Activated naive CD8-positive, alpha-beta T cell treated with anti-CD3 and anti-CD28 coated beads, Interleukin-2, amount 50 U/mL, for 24 hours (primary cell): ENCODE data around the gene CTIF.

Source experiments
- ATAC-seq: fragments of 150-1000 bp; cut with Tn5 transposase; one replicate; pipeline ENCODE4 v1.10.0; 2021
- DNase-seq: peaks from one replicate; pipeline ENCODE4 v3.0.0; 2021
- H3K27ac Mint-ChIP-seq: one replicate; pipeline ENCODE4 v1.8.0; 2021; ENCODE audit warnings: mild to moderate bottlenecking, mixed read lengths
- H3K27me3 Mint-ChIP-seq: one replicate; pipeline ENCODE4 v1.8.0; 2021; ENCODE audit warnings: mixed read lengths
- H3K36me3 Mint-ChIP-seq: one replicate; pipeline ENCODE4 v1.8.0; 2021; ENCODE audit warnings: low read depth, mixed read lengths
- H3K4me1 Mint-ChIP-seq: one replicate; pipeline ENCODE4 v1.8.0; 2021; ENCODE audit warnings: mixed read lengths
- H3K4me3 Mint-ChIP-seq: one replicate; pipeline ENCODE4 v1.8.0; 2021; ENCODE audit warnings: mild to moderate bottlenecking, moderate library complexity, mixed read lengths
- H3K9me3 Mint-ChIP-seq: one replicate; pipeline ENCODE4 v1.8.0; 2021; ENCODE audit warnings: mixed read lengths

Gene CTIF

DNA sequence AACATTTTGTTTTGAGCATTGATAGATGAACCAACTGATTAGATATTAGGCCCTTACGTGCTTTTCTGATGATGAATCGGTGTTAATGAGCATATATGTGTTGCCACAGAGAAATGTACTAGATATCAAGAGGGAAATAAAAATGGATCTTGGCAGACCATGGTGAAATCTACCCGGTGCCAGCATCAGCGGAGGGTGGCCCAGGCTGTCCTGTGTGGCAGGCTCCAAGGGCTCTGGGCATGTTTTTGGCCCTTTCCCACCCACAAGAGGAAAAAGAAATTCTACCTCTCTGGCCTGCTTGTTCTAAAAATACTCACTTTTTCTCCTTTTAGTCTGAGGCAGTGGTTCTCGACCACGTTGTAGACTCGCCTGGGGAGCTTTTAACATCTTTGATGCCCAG, 154.2 kb downstream of the CTIF start:
- Mint-ChIP-seq H3K27me3 (no peaks in the 10 kb centered on the region), H3K4me3 (no peak overlapping the region), H3K27ac (no peak overlapping the region), H3K36me3 (no peaks in the 10 kb centered on the region), H3K4me1 (no peaks in the 10 kb centered on the region), H3K9me3 (no peaks in the 10 kb centered on the region)
- no peak for DNase-seq
- no peak for ATAC-seq

DNA sequence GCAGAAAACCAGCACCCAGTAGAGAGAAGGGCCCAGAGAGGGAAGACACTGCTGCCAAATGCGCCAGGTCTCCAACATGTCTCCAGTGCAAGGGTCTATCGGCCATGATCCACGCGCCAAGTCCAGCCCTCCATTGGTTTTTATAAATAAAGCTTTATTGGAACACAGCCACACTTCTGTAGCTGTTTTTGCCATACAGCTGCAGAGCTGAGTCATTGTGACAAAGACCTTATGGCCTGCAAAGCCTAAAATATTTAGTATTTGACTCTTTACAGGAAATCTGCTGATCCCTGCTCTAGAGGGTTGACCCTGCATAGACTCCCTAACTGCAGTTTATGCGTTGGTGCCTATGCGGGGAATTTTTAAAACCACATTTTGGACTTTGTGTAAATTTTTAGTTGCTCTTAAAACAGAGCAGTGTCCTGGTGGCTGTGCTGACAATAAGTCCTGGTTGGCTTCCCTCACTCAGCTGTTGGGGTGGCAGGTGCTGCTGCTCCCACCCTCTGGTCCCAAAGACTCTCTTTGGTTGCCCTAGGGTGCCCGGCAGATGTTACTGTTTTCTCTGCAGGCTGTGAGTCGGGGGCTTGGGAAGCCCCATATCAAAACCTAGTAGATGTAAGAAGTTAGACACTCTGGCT, 154.9 kb downstream of the CTIF start:
- H3K27me3 Mint-ChIP-seq: no peaks in the 10 kb centered on the region
- peaks cover 1% of the 10 kb centered on the region for H3K4me1 Mint-ChIP-seq
- H3K36me3 Mint-ChIP-seq: no peaks in the 10 kb centered on the region
- H3K4me3 Mint-ChIP-seq: no peak overlapping the region
- H3K27ac Mint-ChIP-seq: no peak overlapping the region
- no peak for ATAC-seq
- DNase-seq: no peak
- H3K9me3 Mint-ChIP-seq: no peaks in the 10 kb centered on the region

DNA sequence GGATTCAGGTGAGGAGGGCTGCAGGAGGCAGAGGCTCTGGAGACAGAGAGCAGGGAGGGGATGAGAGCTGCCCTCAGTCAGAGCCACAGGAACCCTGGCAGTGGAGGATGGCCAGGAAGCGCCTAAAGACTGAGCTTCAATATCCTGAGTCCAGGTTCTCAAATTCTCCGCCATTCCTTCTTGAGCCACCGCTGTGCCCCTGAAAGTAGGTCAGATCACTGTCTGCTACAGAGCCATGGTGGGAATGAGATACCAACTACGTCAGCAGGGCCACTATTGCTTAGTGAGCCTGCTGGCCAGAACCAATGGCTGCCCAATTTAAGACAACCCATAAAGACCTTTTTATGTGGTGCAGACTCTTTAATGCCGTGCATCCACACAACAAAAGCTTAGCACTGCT, 155.5 kb downstream of the CTIF start:
- no peak for DNase-seq
- Mint-ChIP-seq H3K27me3 (no peaks in the 10 kb centered on the region), H3K9me3 (no peaks in the 10 kb centered on the region), H3K36me3 (no peaks in the 10 kb centered on the region), H3K4me3 (no peak overlapping the region), H3K27ac (no peak overlapping the region), H3K4me1 (peaks cover 4% of the 10 kb centered on the region)
- no peak for ATAC-seq

DNA sequence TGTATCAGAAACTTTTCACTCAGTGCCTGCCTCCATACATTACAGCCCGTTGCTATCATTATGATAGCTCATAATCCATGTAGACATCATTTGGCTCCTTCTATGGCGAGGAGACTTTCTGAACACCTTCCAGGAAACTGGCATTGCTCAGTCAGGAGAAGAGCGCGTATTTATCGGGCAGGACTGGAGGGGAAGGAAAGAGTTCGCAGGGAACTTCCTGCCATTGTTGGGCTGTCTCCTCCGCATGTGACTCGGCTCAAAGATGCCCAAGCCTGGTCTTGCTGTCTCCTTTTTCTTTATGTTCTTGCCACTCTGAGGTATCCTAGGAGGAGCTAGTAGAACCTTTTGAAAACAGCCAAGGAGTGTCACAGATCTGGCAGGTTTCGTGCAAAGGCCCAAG, 156.8 kb downstream of the CTIF start:
- Mint-ChIP-seq H3K9me3 (no peaks in the 10 kb centered on the region), H3K4me1 (peaks cover 4% of the 10 kb centered on the region), H3K36me3 (no peaks in the 10 kb centered on the region), H3K27me3 (no peaks in the 10 kb centered on the region), H3K4me3 (no peak overlapping the region), H3K27ac (no peak overlapping the region)
- no peak for ATAC-seq
- no peak for DNase-seq

DNA sequence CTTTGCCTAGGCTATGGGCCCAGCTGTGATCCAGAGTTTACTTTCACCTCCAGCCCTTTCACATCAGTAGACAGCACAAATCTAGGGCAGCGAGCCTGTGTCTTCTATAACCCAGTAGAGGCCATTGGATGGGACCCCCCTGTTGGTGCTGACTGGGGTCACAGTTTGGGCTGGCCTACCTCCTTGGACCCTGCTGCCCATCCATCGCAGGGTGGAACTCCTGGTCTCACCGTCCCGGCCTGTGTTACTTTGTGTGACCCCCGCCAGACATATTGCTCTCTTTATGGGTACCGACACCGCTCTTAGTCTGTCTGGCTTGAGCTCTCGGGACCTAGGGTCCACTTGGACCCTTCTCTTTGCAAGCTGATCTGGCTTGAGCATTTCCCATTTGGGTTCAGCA, 157.4 kb downstream of the CTIF start:
- no peak overlapping the region for H3K4me3 Mint-ChIP-seq
- ATAC-seq (no peak), DNase-seq (no peak)
- peaks cover 4% of the 10 kb centered on the region for H3K4me1 Mint-ChIP-seq
- H3K9me3 Mint-ChIP-seq: no peaks in the 10 kb centered on the region
- no peak overlapping the region for H3K27ac Mint-ChIP-seq
- H3K27me3 Mint-ChIP-seq: no peaks in the 10 kb centered on the region
- no peaks in the 10 kb centered on the region for H3K36me3 Mint-ChIP-seq

DNA sequence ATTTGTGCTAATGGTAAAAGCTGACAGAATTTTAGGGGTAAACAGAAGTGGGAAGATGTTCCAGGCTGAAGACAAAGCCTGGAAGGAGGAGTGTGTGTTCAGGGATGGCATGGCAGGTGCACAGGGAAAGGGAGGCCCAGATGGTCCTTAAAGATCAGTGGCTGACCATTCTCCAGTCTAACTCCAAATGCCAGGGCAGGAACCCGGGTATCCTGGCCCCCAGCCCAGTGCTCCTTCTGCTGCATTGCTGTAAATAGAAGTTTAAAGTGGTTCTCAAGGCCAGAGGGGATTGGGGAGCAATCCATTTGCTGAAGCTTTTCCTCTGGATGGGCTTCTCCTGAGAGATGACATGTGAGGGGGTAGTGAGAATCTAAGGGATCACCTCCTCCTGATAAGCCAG, 158.6 kb downstream of the CTIF start:
- no peak for ATAC-seq
- DNase-seq: no peak
- Mint-ChIP-seq H3K4me1 (peaks cover 4% of the 10 kb centered on the region), H3K27ac (no peak overlapping the region), H3K4me3 (no peak overlapping the region), H3K36me3 (no peaks in the 10 kb centered on the region), H3K9me3 (no peaks in the 10 kb centered on the region), H3K27me3 (no peaks in the 10 kb centered on the region)

DNA sequence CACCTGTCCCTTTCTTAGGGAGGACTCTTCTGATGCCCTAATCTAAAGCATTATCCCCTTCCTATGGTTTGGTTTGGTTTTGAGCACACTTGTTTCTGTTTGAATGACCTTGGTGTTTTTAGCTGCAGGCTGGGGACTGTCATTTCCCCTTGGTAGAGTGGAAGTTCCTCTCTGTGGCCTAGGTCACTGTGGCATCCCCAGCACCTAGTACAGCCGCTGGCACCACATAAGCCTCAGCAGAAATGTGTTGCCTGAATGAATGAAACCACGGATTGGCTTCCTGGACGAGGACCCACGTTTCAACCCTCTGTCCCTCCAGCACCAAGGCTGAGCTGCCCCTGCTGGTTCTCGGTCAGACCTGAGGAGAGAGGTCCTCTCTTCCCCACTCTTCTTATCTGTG, 159.9 kb downstream of the CTIF start:
- H3K27me3 Mint-ChIP-seq: no peaks in the 10 kb centered on the region
- H3K27ac Mint-ChIP-seq: no peak overlapping the region
- H3K9me3 Mint-ChIP-seq: no peaks in the 10 kb centered on the region
- no peak overlapping the region for H3K4me3 Mint-ChIP-seq
- no peak for ATAC-seq
- DNase-seq: no peak
- H3K4me1 Mint-ChIP-seq: peaks cover 7% of the 10 kb centered on the region
- no peaks in the 10 kb centered on the region for H3K36me3 Mint-ChIP-seq

DNA sequence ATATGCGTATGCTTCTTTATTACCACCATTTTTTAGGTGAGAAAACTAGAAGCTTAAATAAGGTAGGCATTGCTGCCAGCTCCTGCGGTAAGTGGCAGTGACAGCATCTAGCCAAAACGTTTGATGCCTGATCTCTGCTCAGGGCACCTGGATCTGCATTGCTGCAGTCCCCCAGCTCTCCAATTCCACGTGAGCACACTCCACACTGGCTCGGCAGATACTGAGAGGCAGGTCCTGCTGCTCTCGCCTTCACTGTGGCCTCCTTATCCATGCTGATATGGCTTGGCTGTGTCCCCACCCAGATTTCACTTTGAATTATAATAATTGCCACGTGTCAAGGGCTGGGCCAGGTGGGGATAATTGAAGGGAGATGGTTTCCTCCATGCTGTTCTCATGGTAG, 160.9 kb downstream of the CTIF start:
- ATAC-seq: no peak
- no peak overlapping the region for H3K4me3 Mint-ChIP-seq
- no peaks in the 10 kb centered on the region for H3K36me3 Mint-ChIP-seq
- no peaks in the 10 kb centered on the region for H3K9me3 Mint-ChIP-seq
- DNase-seq: no peak
- H3K27me3 Mint-ChIP-seq: no peaks in the 10 kb centered on the region
- H3K4me1 Mint-ChIP-seq: peaks cover 7% of the 10 kb centered on the region
- no peak overlapping the region for H3K27ac Mint-ChIP-seq

DNA sequence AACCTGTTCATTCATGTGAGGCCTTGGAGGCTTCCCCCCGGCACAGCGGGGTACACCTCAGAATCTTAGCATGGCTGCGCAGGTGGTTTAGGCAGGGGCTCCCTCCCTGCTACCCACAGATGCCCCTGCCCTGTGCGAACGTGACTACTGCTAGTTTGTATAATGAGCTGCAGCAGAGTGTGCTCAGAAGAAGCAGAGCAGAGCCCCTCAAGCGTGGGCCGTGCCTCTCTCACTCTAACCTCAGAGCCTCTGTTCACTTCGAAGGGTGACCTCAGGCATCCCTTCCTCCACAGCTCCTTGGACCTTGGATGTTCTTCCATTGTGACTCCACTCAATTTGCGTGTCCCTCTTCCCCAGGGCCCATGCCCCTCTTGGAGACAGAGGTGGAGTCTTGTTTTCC, 161.6 kb downstream of the CTIF start:
- no peak overlapping the region for H3K27ac Mint-ChIP-seq
- H3K4me3 Mint-ChIP-seq: no peak overlapping the region
- DNase-seq: no peak
- H3K9me3 Mint-ChIP-seq: no peaks in the 10 kb centered on the region
- H3K4me1 Mint-ChIP-seq: peaks cover 7% of the 10 kb centered on the region
- no peak for ATAC-seq
- H3K27me3 Mint-ChIP-seq: no peaks in the 10 kb centered on the region
- H3K36me3 Mint-ChIP-seq: no peaks in the 10 kb centered on the region

DNA sequence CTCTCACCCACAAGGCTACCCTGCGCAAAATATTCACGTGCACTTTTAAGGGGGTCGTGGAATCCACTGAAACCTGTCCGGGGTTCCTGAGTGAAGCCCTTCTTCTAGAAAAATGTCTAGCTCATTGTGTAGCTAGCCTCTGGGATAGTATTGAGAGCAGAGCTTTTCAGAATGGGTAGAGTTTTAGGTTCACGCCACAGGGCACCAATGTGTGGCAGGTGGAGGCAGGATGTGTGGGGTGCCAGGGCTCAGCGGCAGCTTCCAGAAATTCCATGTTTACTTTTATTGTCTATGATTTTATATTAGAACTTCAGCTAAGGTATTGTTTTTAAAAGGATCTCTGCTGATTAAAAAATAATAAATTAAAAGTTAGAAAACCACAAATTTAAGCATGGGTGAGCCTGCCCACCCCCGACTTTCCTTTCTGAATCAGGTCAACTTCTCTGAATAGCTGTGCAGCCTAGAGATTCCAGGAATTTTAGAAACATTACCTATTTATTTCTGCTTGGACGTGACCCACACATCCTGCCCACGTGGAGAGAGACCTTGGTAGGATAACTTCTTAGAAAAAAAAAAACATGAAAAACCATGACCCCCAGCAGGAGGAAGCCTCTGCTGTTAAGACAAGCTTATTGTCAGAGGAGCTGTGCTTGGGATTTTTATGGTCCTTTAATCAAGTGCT, 163.7 kb downstream of the CTIF start:
- no peak for DNase-seq
- no peaks in the 10 kb centered on the region for H3K27me3 Mint-ChIP-seq
- ATAC-seq: no peak
- no peak overlapping the region for H3K27ac Mint-ChIP-seq
- H3K4me3 Mint-ChIP-seq: no peak overlapping the region
- H3K4me1 Mint-ChIP-seq: peaks cover 7% of the 10 kb centered on the region
- H3K36me3 Mint-ChIP-seq: no peaks in the 10 kb centered on the region
- no peaks in the 10 kb centered on the region for H3K9me3 Mint-ChIP-seq

DNA sequence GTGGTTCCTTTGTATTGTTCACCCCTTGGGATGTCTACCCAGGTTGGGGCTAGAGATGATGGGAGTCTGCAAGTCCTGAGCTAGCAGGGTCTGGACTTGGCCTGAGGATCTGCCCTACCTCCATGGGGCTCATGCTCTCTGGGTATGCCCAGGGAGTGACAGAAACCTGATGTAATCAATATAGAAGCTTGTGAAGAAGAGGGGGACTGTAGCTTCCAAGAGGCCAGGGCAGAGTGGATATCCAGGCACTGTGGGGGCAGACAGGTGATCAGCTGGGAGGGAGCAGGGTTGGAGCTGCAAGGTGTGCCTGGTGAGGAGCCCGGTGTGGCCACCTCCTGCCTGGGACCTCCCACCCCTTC, 164.2 kb downstream of the CTIF start:
- H3K27ac Mint-ChIP-seq: no peak overlapping the region
- DNase-seq: no peak
- no peaks in the 10 kb centered on the region for H3K36me3 Mint-ChIP-seq
- no peaks in the 10 kb centered on the region for H3K9me3 Mint-ChIP-seq
- H3K27me3 Mint-ChIP-seq: no peaks in the 10 kb centered on the region
- peaks cover 7% of the 10 kb centered on the region for H3K4me1 Mint-ChIP-seq
- no peak overlapping the region for H3K4me3 Mint-ChIP-seq
- ATAC-seq: no peak

DNA sequence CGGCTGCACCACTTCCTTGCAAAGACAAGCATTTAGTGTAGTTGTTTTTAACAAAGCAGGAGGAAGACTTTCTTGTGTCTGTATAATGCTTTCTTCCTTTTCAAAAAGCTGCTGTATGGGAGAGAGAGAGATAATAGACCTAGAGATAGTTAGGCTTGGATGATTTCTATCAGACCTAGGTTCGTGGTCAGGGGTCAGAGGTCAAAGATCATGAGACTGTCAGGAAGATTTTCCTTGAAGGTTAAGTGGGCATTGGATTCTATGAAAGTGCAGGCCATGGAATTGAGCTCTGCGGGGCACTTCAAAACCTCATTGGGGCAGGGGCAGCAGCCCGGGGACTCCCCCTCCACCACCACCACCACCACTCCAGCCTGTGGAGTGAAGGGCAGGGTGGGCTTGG, 164.6 kb downstream of the CTIF start:
- H3K4me3 Mint-ChIP-seq: no peak overlapping the region
- H3K36me3 Mint-ChIP-seq: no peaks in the 10 kb centered on the region
- H3K9me3 Mint-ChIP-seq: no peaks in the 10 kb centered on the region
- H3K4me1 Mint-ChIP-seq: peaks cover 7% of the 10 kb centered on the region
- no peak overlapping the region for H3K27ac Mint-ChIP-seq
- no peak for ATAC-seq
- no peak for DNase-seq
- H3K27me3 Mint-ChIP-seq: no peaks in the 10 kb centered on the region

DNA sequence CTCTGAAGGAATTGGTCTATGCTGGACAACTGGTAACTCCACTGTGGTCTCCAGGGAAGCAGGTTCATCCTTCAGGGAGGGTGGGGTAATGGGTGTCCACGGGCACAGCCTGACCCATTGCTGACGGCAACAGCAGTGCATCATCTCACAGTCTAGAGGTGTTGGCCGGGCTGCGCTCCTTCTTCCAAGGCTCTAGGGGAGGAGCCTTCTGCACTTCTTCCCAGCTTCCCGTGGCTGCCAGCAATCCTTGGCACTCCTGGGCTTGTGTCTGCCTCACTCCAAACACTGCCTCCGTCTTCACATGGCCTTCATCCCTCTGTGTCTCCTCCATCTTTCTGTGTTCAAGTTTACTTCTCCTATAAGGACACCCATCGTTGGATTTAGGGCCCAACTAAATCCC, 166.2 kb downstream of the CTIF start:
- peaks cover 3% of the 10 kb centered on the region for H3K4me1 Mint-ChIP-seq
- H3K27me3 Mint-ChIP-seq: no peaks in the 10 kb centered on the region
- H3K27ac Mint-ChIP-seq: no peak overlapping the region
- H3K9me3 Mint-ChIP-seq: no peaks in the 10 kb centered on the region
- no peak for DNase-seq
- no peaks in the 10 kb centered on the region for H3K36me3 Mint-ChIP-seq
- no peak overlapping the region for H3K4me3 Mint-ChIP-seq
- no peak for ATAC-seq

DNA sequence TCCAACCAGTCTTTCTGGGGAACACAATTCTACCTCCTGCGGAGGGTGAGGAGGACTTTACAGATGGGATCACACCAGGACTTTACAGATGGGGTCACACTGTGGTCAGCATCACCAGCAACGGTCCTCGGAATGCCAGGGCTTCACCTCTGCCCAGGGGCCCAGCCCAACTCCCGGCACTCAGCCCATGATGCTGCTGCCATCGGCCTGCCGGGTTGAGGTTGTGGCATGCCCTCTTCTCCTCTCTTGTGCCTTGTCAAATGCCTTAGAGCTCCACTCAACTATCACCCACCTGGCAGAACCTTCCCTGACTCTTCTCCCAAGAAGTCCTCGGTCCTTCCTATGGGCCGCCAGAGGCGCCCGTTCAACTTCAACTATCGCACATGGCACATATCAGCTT, 166.7 kb downstream of the CTIF start:
- DNase-seq (no peak), ATAC-seq (no peak)
- Mint-ChIP-seq H3K9me3 (no peaks in the 10 kb centered on the region), H3K27me3 (no peaks in the 10 kb centered on the region), H3K4me1 (peaks cover 3% of the 10 kb centered on the region), H3K27ac (no peak overlapping the region), H3K4me3 (no peak overlapping the region), H3K36me3 (no peaks in the 10 kb centered on the region)

DNA sequence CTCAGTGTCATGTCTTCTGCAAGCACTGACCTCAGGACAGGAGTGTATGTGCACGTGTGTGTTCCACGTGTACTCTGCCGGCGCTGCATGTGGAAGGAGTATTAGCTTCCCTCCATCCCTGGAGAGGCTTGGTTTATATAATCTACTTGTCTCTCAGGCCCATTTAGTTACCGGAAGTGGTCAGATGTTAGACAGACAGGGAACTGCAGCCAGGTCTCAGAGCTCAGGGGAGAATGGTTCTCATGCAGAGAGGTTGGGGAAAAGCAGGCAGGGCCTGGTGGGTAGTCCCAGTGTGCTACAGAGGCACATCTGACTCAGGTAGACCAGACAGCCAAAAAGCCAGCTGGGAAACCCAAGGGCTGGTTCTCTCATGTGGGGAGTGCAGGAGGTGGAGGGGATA, 167.9 kb downstream of the CTIF start:
- Mint-ChIP-seq H3K9me3 (no peaks in the 10 kb centered on the region), H3K27me3 (no peaks in the 10 kb centered on the region), H3K36me3 (no peaks in the 10 kb centered on the region), H3K27ac (no peak overlapping the region), H3K4me1 (peaks cover 3% of the 10 kb centered on the region), H3K4me3 (no peak overlapping the region)
- DNase-seq (no peak), ATAC-seq (no peak)
